SK-N-SH treated with all-trans-retinoic acid at 6 μM for 48 hours (cell line): ENCODE results near the gene QKI.

Experiments used
- PATZ1 ChIP-seq: fragments of 250-450 bp; sonication (Bioruptor Pico); IDR thresholded peaks from 2 replicates; pipeline ENCODE4 v1.8.0; 2020; ENCODE audit warnings: mild to moderate bottlenecking, moderate library complexity, borderline replicate concordance
- PPARA ChIP-seq: fragments of 250-450 bp; sonication (Bioruptor Pico); IDR thresholded peaks from 2 replicates; pipeline ENCODE4 v1.5.0; 2020; ENCODE audit warnings: mild to moderate bottlenecking, borderline replicate concordance

QKI gene

GRCh38 chr6:163627274-163628062 is 212.9 kb downstream of the QKI start (continued):
- TF ChIP-seq PATZ1 (CRISPR knock-in tag) (no peak), PPARA (CRISPR knock-in tag) (no peak)
